Endothelial cell of umbilical vein (primary cell): Measurements from ENCODE around the gene PRRC2B.

Source experiments
- CTCF ChIP-seq, 2 donors: IDR thresholded peaks; 1 replicate in 1 of 2; 2 replicates in 1 of 2; pipeline ENCODE4 v1.5.1; 2011; ENCODE audit warnings: low read length in 2 of 2, mild to moderate bottlenecking in 2 of 2, moderate library complexity in 2 of 2, control low read depth in 1 of 2, inconsistent platforms in 1 of 2, low read depth in 1 of 2; ENCODE audit not compliant: insufficient read depth in 1 of 2; ENCODE audit errors: extremely low read depth in 1 of 2
- EZH2 ChIP-seq: IDR thresholded peaks from 2 replicates; pipeline ENCODE4 v1.6.1; 2012; ENCODE audit warnings: borderline replicate concordance, low read depth, mild to moderate bottlenecking, moderate library complexity, low read length, inconsistent platforms; ENCODE audit not compliant: severe bottlenecking
- POLR2A ChIP-seq: IDR thresholded peaks from 2 replicates; pipeline ENCODE4 v1.6.1; 2012; ENCODE audit warnings: low read depth, mild to moderate bottlenecking, control low read depth, low read length
- POLR2AphosphoS5 ChIP-seq: IDR thresholded peaks from 2 replicates; pipeline ENCODE4 v1.6.1; 2012; ENCODE audit warnings: low read depth, mild to moderate bottlenecking, control low read depth, low read length, moderate library complexity; ENCODE audit not compliant: insufficient read depth

- TF ChIP-seq EZH2 (no peak), POLR2A (peak; percentile 65), POLR2AphosphoS5 (peak; percentile 85), CTCF (IDR thresholded peaks at IDR 0.05; ENCODE audit: extremely low read depth in 1 of 2, insufficient read depth in 1 of 2, low read depth in 1 of 2, low read length in 2 of 2) (peak in 1 of 2 donors; percentile 33)
These were observed at the start of gene PRRC2B for GRCh38 chr9:131393622-131394463.
